Neural cell (in vitro differentiated cells): ENCODE measurements around the gene CDKAL1.

Experiments used
- MXI1 ChIP-seq: fragments of 450-650 bp; conservative IDR thresholded peaks from 2 replicates; pipeline ENCODE4 v1.6.1; 2014; ENCODE audit warnings: antibody characterized with exemption, mild to moderate bottlenecking; ENCODE audit not compliant: poor library complexity, severe bottlenecking
- RAD21 ChIP-seq: fragments of 450-650 bp; conservative IDR thresholded peaks from 2 replicates; pipeline ENCODE4 v1.6.1; 2014; ENCODE audit warnings: antibody characterized with exemption, mild to moderate bottlenecking, moderate library complexity
- TAF1 ChIP-seq: IDR thresholded peaks from 2 replicates; pipeline ENCODE4 v1.6.1; 2012; ENCODE audit warnings: low read depth
- TF ChIP-seq, protein P1 (sequence below): IDR thresholded peaks from 2 replicates; pipeline ENCODE4 v1.6.1; 2012; ENCODE audit warnings: borderline replicate concordance
- TF ChIP-seq, protein P2 (sequence below): fragments of 450-650 bp; IDR thresholded peaks from 2 replicates; pipeline ENCODE4 v1.5.1; 2014; ENCODE audit warnings: antibody characterized with exemption, mild to moderate bottlenecking, moderate library complexity; ENCODE audit not compliant: poor library complexity, severe bottlenecking

DNA sequence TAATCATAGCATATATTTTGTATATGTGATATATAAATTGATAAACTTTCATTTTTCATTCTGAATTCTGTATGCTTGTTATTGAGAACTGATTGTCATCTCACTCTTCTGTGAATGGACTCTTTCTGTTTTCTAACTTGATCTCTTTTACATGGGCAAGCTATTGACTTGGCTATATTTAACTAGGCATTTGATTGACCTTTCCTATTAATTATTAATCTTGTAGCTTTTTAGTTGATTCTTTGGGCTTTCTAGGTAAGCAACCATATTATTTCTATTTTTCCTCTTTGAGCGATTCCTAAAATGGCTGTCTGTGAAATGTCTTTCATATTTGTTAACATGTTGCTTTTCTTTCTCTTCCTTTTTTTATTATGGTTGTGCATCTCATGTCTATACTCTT is 347.1 kb downstream of the CDKAL1 start:
- TF ChIP-seq TAF1: no peak
- TF ChIP-seq, protein P1, sequence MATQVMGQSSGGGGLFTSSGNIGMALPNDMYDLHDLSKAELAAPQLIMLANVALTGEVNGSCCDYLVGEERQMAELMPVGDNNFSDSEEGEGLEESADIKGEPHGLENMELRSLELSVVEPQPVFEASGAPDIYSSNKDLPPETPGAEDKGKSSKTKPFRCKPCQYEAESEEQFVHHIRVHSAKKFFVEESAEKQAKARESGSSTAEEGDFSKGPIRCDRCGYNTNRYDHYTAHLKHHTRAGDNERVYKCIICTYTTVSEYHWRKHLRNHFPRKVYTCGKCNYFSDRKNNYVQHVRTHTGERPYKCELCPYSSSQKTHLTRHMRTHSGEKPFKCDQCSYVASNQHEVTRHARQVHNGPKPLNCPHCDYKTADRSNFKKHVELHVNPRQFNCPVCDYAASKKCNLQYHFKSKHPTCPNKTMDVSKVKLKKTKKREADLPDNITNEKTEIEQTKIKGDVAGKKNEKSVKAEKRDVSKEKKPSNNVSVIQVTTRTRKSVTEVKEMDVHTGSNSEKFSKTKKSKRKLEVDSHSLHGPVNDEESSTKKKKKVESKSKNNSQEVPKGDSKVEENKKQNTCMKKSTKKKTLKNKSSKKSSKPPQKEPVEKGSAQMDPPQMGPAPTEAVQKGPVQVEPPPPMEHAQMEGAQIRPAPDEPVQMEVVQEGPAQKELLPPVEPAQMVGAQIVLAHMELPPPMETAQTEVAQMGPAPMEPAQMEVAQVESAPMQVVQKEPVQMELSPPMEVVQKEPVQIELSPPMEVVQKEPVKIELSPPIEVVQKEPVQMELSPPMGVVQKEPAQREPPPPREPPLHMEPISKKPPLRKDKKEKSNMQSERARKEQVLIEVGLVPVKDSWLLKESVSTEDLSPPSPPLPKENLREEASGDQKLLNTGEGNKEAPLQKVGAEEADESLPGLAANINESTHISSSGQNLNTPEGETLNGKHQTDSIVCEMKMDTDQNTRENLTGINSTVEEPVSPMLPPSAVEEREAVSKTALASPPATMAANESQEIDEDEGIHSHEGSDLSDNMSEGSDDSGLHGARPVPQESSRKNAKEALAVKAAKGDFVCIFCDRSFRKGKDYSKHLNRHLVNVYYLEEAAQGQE: no peak
- no peak for TF ChIP-seq MXI1
- TF ChIP-seq, protein P2, sequence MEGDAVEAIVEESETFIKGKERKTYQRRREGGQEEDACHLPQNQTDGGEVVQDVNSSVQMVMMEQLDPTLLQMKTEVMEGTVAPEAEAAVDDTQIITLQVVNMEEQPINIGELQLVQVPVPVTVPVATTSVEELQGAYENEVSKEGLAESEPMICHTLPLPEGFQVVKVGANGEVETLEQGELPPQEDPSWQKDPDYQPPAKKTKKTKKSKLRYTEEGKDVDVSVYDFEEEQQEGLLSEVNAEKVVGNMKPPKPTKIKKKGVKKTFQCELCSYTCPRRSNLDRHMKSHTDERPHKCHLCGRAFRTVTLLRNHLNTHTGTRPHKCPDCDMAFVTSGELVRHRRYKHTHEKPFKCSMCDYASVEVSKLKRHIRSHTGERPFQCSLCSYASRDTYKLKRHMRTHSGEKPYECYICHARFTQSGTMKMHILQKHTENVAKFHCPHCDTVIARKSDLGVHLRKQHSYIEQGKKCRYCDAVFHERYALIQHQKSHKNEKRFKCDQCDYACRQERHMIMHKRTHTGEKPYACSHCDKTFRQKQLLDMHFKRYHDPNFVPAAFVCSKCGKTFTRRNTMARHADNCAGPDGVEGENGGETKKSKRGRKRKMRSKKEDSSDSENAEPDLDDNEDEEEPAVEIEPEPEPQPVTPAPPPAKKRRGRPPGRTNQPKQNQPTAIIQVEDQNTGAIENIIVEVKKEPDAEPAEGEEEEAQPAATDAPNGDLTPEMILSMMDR: no peak
- TF ChIP-seq RAD21: no peak
